CD4-positive, CD25-positive, alpha-beta regulatory T cell (primary cell): ENCODE results near the gene MXD3. TPM values are rescaled to one million over a fixed set of nuclear protein-coding genes. Genes with fewer than 3 reads are reported as not detected.
"Not testable (repeated sequence)": the region's sequence is repeated elsewhere in the genome, so short reads cannot be mapped to it uniquely, and the experiment has no call there.

Experiments
- ATAC-seq, 2 donors: fragments of 150-1000 bp; cut with Tn5 transposase; one replicate each; pipeline ENCODE4 v1.10.0; 2021; ENCODE audit warnings: low read depth in 2 of 2, moderate number of reproducible peaks in 2 of 2, moderate library complexity in 1 of 2
- DNase-seq, 3 donors: peaks; one replicate each; pipeline versions ENCODE4 v3.0.0 to v3.0.0-alpha.2; 2012 to 2022; ENCODE audit warnings: mixed read lengths in 1 of 3
- H3K27ac ChIP-seq: one replicate; pipeline ENCODE4 v1.7.0; 2013; ENCODE audit warnings: mild to moderate bottlenecking, low read length; ENCODE audit not compliant: insufficient read depth, poor library complexity, severe bottlenecking
- H3K27me3 ChIP-seq: one replicate; pipeline ENCODE4 v1.7.0; 2013; ENCODE audit warnings: low read length; ENCODE audit not compliant: control insufficient read depth, insufficient read depth
- H3K36me3 ChIP-seq: one replicate; pipeline ENCODE4 v1.7.0; 2013; ENCODE audit warnings: mild to moderate bottlenecking, low read length, moderate library complexity; ENCODE audit not compliant: control insufficient read depth, insufficient read depth
- H3K4me1 ChIP-seq: 2 replicates; pipeline ENCODE4 v1.7.0; 2013; ENCODE audit warnings: mild to moderate bottlenecking, low read length; ENCODE audit not compliant: insufficient read depth, control insufficient read depth, poor library complexity, severe bottlenecking
- H3K4me3 ChIP-seq: one replicate; pipeline ENCODE4 v1.7.0; 2013; ENCODE audit warnings: low read depth, mild to moderate bottlenecking, low read length, moderate library complexity
- H3K9me3 ChIP-seq, 2 experiments: 1 replicate in 1 of 2; 2 replicates in 1 of 2; pipeline ENCODE4 v1.7.0; 2013; ENCODE audit warnings: low read length in 2 of 2, mild to moderate bottlenecking in 1 of 2, moderate library complexity in 1 of 2; ENCODE audit not compliant: control insufficient read depth in 2 of 2
- H3K27ac Mint-ChIP-seq, 3 donors: one replicate each; pipeline ENCODE4 v1.8.0; 2020 to 2022; ENCODE audit warnings: mild to moderate bottlenecking in 3 of 3, mixed read lengths in 3 of 3, moderate library complexity in 2 of 3
- H3K27me3 Mint-ChIP-seq: one replicate; pipeline ENCODE4 v1.8.0; 2022; ENCODE audit warnings: mild to moderate bottlenecking, mixed read lengths
- H3K36me3 Mint-ChIP-seq: one replicate; pipeline ENCODE4 v1.8.0; 2020; ENCODE audit warnings: mixed read lengths
- H3K4me1 Mint-ChIP-seq, 4 donors: one replicate each; pipeline ENCODE4 v1.8.0; 2020 to 2022; ENCODE audit warnings: mixed read lengths in 4 of 4, mild to moderate bottlenecking in 1 of 4
- H3K4me3 Mint-ChIP-seq, 4 donors: one replicate each; pipeline ENCODE4 v1.8.0; 2020 to 2022; ENCODE audit warnings: mild to moderate bottlenecking in 4 of 4, mixed read lengths in 4 of 4, moderate library complexity in 3 of 4
- H3K9me3 Mint-ChIP-seq, 7 donors: one replicate each; pipeline ENCODE4 v1.8.0; 2020 to 2022; ENCODE audit warnings: mixed read lengths in 7 of 7, mild to moderate bottlenecking in 3 of 7, moderate library complexity in 2 of 7
- polyA plus RNA-seq, 4 donors: library from polyadenylated mRNA; unstranded; fragments of 300-500 nt; fragmentation: Illumina TruSeq; gene quantifications; one replicate each; pipeline ENCODE4 v1.2.3, GENCODE V29; 2021
- total RNA-seq: library from RNA; stranded (reverse); gene quantifications from one replicate; pipeline ENCODE4 v1.2.3, GENCODE V29; 2022

Gene MXD3
- total and polyA plus RNA-seq, 5 donors from 2014 or later, result 0.36 to 8.7 (median 0.89) TPM

GRCh38 chr5:177269232-177269895 lies 42.3 kb downstream of the MXD3 start:
- H3K27ac Mint-ChIP-seq, result no peak overlapping the region
- Histone ChIP-seq H3K27ac (no peak overlapping the region), H3K4me3 (no peak overlapping the region), H3K4me1 (no peaks in the 10 kb centered on the region), H3K36me3 (peaks cover 78% of the 10 kb centered on the region), H3K9me3 (no peaks in the 10 kb centered on the region), H3K27me3 (no peaks in the 10 kb centered on the region)
- H3K27me3 Mint-ChIP-seq, result no peaks in the 10 kb centered on the region
- H3K9me3 Mint-ChIP-seq, result no peaks in the 10 kb centered on the region
- peaks cover 0 to 9% (median 4%) of the 10 kb centered on the region in 4 donors for H3K4me1 Mint-ChIP-seq
- ATAC-seq, result no peak
- DNase-seq, result no peak
- no peak overlapping the region for H3K4me3 Mint-ChIP-seq
- H3K36me3 Mint-ChIP-seq, result peaks cover 58% of the 10 kb centered on the region

GRCh38 chr5:177265395-177265794 lies 46.3 kb downstream of the MXD3 start:
- no peak overlapping the region for H3K4me3 Mint-ChIP-seq
- peaks cover 74% of the 10 kb centered on the region for H3K36me3 ChIP-seq
- H3K9me3 ChIP-seq, result no peaks in the 10 kb centered on the region
- no peak overlapping the region for H3K4me3 ChIP-seq
- no peaks in the 10 kb centered on the region for H3K27me3 ChIP-seq
- ATAC-seq (no peak), DNase-seq (no peak)
- H3K9me3 Mint-ChIP-seq, result no peaks in the 10 kb centered on the region
- no peaks in the 10 kb centered on the region for H3K27me3 Mint-ChIP-seq
- H3K27ac Mint-ChIP-seq, result no peak overlapping the region
- H3K4me1 Mint-ChIP-seq, result peaks cover 0 to 14% (median 0%) of the 10 kb centered on the region in 4 donors
- H3K36me3 Mint-ChIP-seq, result peaks cover 58% of the 10 kb centered on the region
- no peak overlapping the region for H3K27ac ChIP-seq
- H3K4me1 ChIP-seq, result no peaks in the 10 kb centered on the region

- Histone ChIP-seq H3K9me3 (no peaks in the 10 kb centered on the region), H3K27me3 (no peaks in the 10 kb centered on the region), H3K27ac (no peak overlapping the region), H3K4me1 (no peaks in the 10 kb centered on the region), H3K4me3 (no peak overlapping the region), H3K36me3 (peaks cover 74% of the 10 kb centered on the region)
- Mint-ChIP-seq H3K27ac (peak overlapping the region in 1 of 3 donors; percentile 28), H3K4me1 (peaks cover 0 to 13% (median 3%) of the 10 kb centered on the region in 4 donors), H3K27me3 (no peaks in the 10 kb centered on the region), H3K4me3 (no peak overlapping the region), H3K36me3 (peaks cover 58% of the 10 kb centered on the region), H3K9me3 (no peaks in the 10 kb centered on the region)
- DNase-seq (no peak), ATAC-seq (no peak)
These were observed 47.5 kb downstream of the MXD3 start for GRCh38 chr5:177264178-177264577.

- Mint-ChIP-seq H3K9me3 (no peaks in the 10 kb centered on the region), H3K36me3 (peaks cover 63% of the 10 kb centered on the region), H3K4me3 (no peak overlapping the region), H3K4me1 (peaks cover 0 to 13% (median 5%) of the 10 kb centered on the region in 4 donors), H3K27ac (no peak overlapping the region), H3K27me3 (no peaks in the 10 kb centered on the region)
- H3K36me3 ChIP-seq, result peaks cover 78% of the 10 kb centered on the region
- no peak overlapping the region for H3K27ac ChIP-seq
- no peak overlapping the region for H3K4me3 ChIP-seq
- no peaks in the 10 kb centered on the region for H3K4me1 ChIP-seq
- no peaks in the 10 kb centered on the region for H3K27me3 ChIP-seq
- DNase-seq (no peak), ATAC-seq (no peak)
- H3K9me3 ChIP-seq, result no peaks in the 10 kb centered on the region
These were observed 50.2 kb downstream of the MXD3 start for GRCh38 chr5:177261510-177261909.

GRCh38 chr5:177260961-177261360 lies 50.7 kb downstream of the MXD3 start:
- Histone ChIP-seq H3K27me3 (no peaks in the 10 kb centered on the region), H3K36me3 (peaks cover 78% of the 10 kb centered on the region), H3K27ac (no peak overlapping the region), H3K9me3 (no peaks in the 10 kb centered on the region), H3K4me1 (no peaks in the 10 kb centered on the region), H3K4me3 (no peak overlapping the region)
- peaks cover 60% of the 10 kb centered on the region for H3K36me3 Mint-ChIP-seq
- DNase-seq (no peak), ATAC-seq (no peak)
- H3K9me3 Mint-ChIP-seq, result no peaks in the 10 kb centered on the region
- H3K27ac Mint-ChIP-seq, result no peak overlapping the region
- no peak overlapping the region for H3K4me3 Mint-ChIP-seq
- H3K4me1 Mint-ChIP-seq, result peaks cover 1 to 13% (median 6%) of the 10 kb centered on the region in 4 donors
- no peaks in the 10 kb centered on the region for H3K27me3 Mint-ChIP-seq

GRCh38 chr5:177258711-177259110 lies 53.0 kb downstream of the MXD3 start:
- ATAC-seq, H3K4me3 ChIP-seq, DNase-seq, H3K27me3 Mint-ChIP-seq, H3K4me1 ChIP-seq, H3K9me3 ChIP-seq, H3K9me3 Mint-ChIP-seq, H3K4me3 Mint-ChIP-seq, H3K27ac ChIP-seq, H3K27me3 ChIP-seq: not testable (repeated sequence)
- peaks cover 78% of the 10 kb centered on the region for H3K36me3 ChIP-seq
- peaks cover 53% of the 10 kb centered on the region for H3K36me3 Mint-ChIP-seq
- H3K27ac Mint-ChIP-seq, result peak overlapping the region in 1 of 3 donors; percentile 68
- peaks cover 4 to 13% (median 11%) of the 10 kb centered on the region in 4 donors for H3K4me1 Mint-ChIP-seq

Other genes starting within 250 kb of the MXD3 start
- 4.4 TPM for gene FGFR4, start 225.0 kb downstream of the MXD3 start, total RNA-seq
- gene FGFR4, start 225.0 kb downstream of the MXD3 start, polyA plus RNA-seq, result under 1 TPM in 2 of 4 donors, not detected in 2; 0.19 to 0.29 TPM
- 125 TPM for gene NSD1, start 178.1 kb downstream of the MXD3 start, total RNA-seq
- 10 to 100 TPM; 25.9 to 48.6 (median 37.3) TPM for gene NSD1, start 178.1 kb downstream of the MXD3 start, polyA plus RNA-seq
- 15.3 TPM for gene RAB24, start 8.2 kb downstream of the MXD3 start, total RNA-seq
- 10 to 100 TPM in 2 of 4 donors, 1 to 10 TPM in 2; 5.1 to 12.8 (median 10.1) TPM for gene RAB24, start 8.2 kb downstream of the MXD3 start, polyA plus RNA-seq
- gene PRELID1, start 8.1 kb downstream of the MXD3 start, total RNA-seq, result 60.6 TPM
- 100 to 1,000 TPM; 185 to 210 (median 192) TPM for gene PRELID1, start 8.1 kb downstream of the MXD3 start, polyA plus RNA-seq
- gene LMAN2, start 39.8 kb upstream of the MXD3 start, total RNA-seq, result 77.9 TPM
- 100 to 1,000 TPM; 227 to 289 (median 240) TPM for gene LMAN2, start 39.8 kb upstream of the MXD3 start, polyA plus RNA-seq
- 93.3 TPM for gene RGS14, start 46.0 kb upstream of the MXD3 start, total RNA-seq
- 10 to 100 TPM; 40.1 to 59.8 (median 52.7) TPM for gene RGS14, start 46.0 kb upstream of the MXD3 start, polyA plus RNA-seq
- 0.20 TPM for gene SLC34A1, start 72.5 kb upstream of the MXD3 start, total RNA-seq
- not detected for gene SLC34A1, start 72.5 kb upstream of the MXD3 start, polyA plus RNA-seq
- not detected for gene PFN3, start 88.8 kb upstream of the MXD3 start, total RNA-seq
- not detected for gene PFN3, start 88.8 kb upstream of the MXD3 start, polyA plus RNA-seq
- 0.35 TPM for gene F12, start 97.7 kb upstream of the MXD3 start, total RNA-seq
- gene F12, start 97.7 kb upstream of the MXD3 start, polyA plus RNA-seq, result under 1 TPM in 3 of 4 donors, not detected in 1; 0.16 to 0.94 (median 0.20) TPM
- 228 TPM for gene GRK6, start 114.8 kb upstream of the MXD3 start, total RNA-seq
- gene GRK6, start 114.8 kb upstream of the MXD3 start, polyA plus RNA-seq, result 100 to 1,000 TPM in 2 of 4 donors, 10 to 100 TPM in 2; 79.2 to 127 (median 96.0) TPM
- gene PRR7, start 134.9 kb upstream of the MXD3 start, total RNA-seq, result 21.8 TPM
- 10 to 100 TPM; 10.2 to 17.0 (median 11.7) TPM for gene PRR7, start 134.9 kb upstream of the MXD3 start, polyA plus RNA-seq
- gene DBN1, start 161.7 kb upstream of the MXD3 start, total RNA-seq, result 2.3 TPM
- under 1 TPM in 1 of 4 donors, not detected in 3; 0.13 TPM for gene DBN1, start 161.7 kb upstream of the MXD3 start, polyA plus RNA-seq
- 7.8 TPM for gene PDLIM7, start 185.7 kb upstream of the MXD3 start, total RNA-seq
- gene PDLIM7, start 185.7 kb upstream of the MXD3 start, polyA plus RNA-seq, result 1 to 10 TPM; 1.6 to 2.7 (median 2.5) TPM
- 1.5 TPM for gene DOK3, start 197.9 kb upstream of the MXD3 start, total RNA-seq
- gene DOK3, start 197.9 kb upstream of the MXD3 start, polyA plus RNA-seq, result under 1 TPM in 2 of 4 donors, not detected in 2; 0.13 to 0.17 TPM
- 73.2 TPM for gene DDX41, start 205.1 kb upstream of the MXD3 start, total RNA-seq
- 10 to 100 TPM; 41.8 to 48.9 (median 46.0) TPM for gene DDX41, start 205.1 kb upstream of the MXD3 start, polyA plus RNA-seq
- 179 TPM for gene FAM193B, start 242.7 kb upstream of the MXD3 start, total RNA-seq
- gene FAM193B, start 242.7 kb upstream of the MXD3 start, polyA plus RNA-seq, result 1 to 10 TPM; 2.8 to 4.1 (median 3.5) TPM